ENCODE measurements around the gene WDR53. TPM values are rescaled to one million over a fixed set of nuclear protein-coding genes. Genes with fewer than 3 reads are reported as not detected.
"Not testable (repeated sequence)": the region's sequence is repeated elsewhere in the genome, so short reads cannot be mapped to it uniquely, and the experiment has no call there.

Gene WDR53
- total RNA-seq, 1 experiment from 2014 or later = 6.6 TPM

GRCh38 chr3:196570332-196570731 lies 2.0 kb upstream of the WDR53 start:
- DNase-seq (ENCODE audit: low read depth, low spot score); in situ Hi-C loops (cut with HindIII; ENCODE audit: low pct_unique_long_range_greater_than_20kb, low sequenced_read_pairs): not testable (repeated sequence)

DNA sequence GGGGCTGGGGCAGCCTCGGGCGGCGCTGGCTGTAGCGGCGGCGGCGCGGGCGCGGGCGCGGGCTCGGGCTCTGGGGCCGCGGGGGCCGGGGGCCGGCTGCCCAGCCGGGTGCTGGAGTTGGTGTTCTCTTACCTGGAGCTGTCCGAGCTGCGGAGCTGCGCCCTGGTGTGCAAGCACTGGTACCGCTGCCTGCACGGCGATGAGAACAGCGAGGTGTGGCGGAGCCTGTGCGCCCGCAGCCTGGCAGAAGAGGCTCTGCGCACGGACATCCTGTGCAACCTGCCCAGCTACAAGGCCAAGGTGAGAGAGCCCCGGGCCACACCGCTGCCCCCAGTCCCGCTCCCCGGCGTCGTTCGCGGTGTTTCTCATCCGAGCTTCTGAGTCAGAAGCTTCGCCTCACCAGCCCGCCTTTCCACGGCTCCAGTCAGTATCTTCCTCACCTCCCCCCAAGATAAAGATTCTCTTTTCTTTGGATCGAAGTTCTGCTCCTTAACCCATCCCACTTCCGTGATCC lies 706 bp upstream of the WDR53 start:
- DNase-seq (ENCODE audit: low read depth, low spot score) = peak; percentile 17
- in situ Hi-C loops (cut with HindIII; ENCODE audit: low pct_unique_long_range_greater_than_20kb, low sequenced_read_pairs) = no loop called here

DNA sequence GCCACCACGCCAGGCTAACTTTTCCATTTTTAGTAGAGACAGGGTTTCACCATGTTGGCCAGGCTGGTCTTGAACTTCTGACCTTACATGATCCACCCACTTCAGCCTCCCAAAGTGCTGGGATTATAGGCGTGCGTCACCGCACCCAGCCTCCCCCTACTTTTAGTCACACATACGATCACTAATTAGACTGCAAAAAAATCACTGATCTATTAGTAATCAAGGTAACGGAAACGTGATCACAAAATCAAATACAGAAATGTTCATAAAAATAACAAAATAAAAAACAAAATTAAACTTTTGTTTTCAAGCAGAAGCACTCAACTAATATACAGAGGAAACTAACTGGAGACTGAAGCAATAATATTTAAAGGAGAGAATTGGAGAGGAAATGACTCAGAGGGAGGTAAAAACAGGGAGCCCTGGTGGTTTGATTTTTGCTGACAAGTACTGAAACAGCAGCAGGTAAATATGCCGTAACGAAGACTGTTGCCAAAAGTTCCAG lies 4.6 kb downstream of the WDR53 start:
- in situ Hi-C loops (cut with HindIII; ENCODE audit: low pct_unique_long_range_greater_than_20kb, low sequenced_read_pairs) = no loop called here
- DNase-seq (ENCODE audit: low read depth, low spot score) = no peak

DNA sequence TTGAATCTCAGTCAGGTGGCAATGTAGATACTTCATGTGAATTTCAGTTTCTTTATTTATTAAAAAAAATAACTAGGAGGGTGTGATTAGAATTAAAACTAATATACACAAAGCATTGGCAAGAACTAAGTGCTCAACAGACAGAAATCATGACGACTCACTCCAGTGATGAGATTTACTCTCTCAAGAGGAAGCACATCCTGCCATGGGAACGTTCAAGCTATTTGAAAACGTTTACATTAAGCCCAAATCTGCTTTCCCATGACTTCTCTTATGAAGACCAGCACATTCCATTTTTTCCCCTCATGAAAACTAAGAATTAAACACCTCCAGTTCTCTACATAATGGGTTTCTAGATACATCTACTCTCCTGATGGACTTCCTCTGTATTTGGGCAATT lies 8.5 kb downstream of the WDR53 start:
- in situ Hi-C loops (cut with HindIII; ENCODE audit: low pct_unique_long_range_greater_than_20kb, low sequenced_read_pairs) = no loop called here
- DNase-seq (ENCODE audit: low read depth, low spot score) = no peak

DNA sequence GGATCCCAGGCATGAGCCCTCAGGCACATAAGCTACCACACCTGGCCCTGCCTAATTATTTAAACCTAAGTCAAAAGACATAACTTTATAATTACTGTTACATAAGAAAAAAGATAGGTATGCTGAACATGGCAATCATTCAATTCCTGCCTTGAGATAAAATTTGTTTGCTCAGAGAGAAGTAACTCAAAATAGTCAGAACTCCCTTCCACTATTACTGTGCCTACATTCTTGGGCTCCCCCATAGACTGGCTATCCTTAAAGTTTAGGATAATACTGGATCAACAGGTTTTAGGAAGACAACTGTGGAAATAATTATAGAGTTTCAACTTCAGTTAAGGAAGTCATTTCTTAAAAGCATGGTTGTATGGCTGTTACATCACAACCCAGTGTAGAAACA lies 9.9 kb downstream of the WDR53 start:
- no peak for DNase-seq (ENCODE audit: low read depth, low spot score)
- in situ Hi-C loops (cut with HindIII; ENCODE audit: low pct_unique_long_range_greater_than_20kb, low sequenced_read_pairs) = no loop called here

DNA sequence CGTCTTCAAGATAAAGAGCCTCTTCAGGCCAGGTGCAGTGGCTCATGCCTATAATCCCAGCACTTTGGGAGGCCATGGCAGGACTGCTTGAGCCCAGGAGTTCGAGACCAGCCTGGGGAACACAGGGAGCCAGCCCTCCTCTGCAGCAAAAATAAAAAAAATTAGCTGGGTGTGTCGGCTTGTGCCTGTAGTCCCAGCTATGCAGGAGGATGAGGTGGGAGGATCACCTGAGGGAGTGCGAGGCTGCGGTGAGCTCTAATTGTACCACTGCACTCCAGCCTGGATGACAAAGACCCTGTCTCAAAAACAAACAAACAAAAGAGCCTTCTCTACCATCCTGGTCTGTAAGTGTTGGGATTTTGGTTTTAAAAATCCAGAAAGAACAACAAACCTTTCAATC lies 11.1 kb downstream of the WDR53 start:
- in situ Hi-C loops (cut with HindIII; ENCODE audit: low pct_unique_long_range_greater_than_20kb, low sequenced_read_pairs) = no loop called here

GRCh38 chr3:196555295-196555694 lies 13.1 kb downstream of the WDR53 start:
- in situ Hi-C loops (cut with HindIII; ENCODE audit: low pct_unique_long_range_greater_than_20kb, low sequenced_read_pairs) = no loop called here
- DNase-seq (ENCODE audit: low read depth, low spot score) = no peak

More for the DNA sequence above, 11.1 kb downstream of the WDR53 start:
- DNase-seq (ENCODE audit: low read depth, low spot score) = no peak

GRCh38 chr3:196554205-196554604 lies 14.1 kb downstream of the WDR53 start:
- in situ Hi-C loops (cut with HindIII; ENCODE audit: low pct_unique_long_range_greater_than_20kb, low sequenced_read_pairs) = no loop called here
- no peak for DNase-seq (ENCODE audit: low read depth, low spot score)

DNA sequence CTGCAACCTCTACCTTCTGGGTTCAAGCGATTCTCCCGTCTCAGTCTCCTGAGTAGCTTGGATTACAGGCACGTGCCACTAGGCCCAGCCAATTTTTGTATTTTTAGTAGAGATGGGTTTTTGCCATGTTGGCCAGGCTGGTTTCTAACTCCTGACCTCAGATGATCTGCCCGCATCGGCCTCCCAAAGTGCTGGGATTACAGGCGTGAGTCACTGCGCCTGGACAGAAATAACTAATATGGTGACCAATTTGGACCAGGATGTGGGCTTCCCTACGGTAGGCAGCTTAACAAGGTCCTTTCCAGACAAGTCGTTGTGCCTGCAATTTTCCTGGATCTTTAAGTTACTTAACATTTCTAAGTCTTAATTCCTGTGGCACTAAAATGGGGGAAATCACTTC lies 14.8 kb downstream of the WDR53 start:
- in situ Hi-C loops (cut with HindIII; ENCODE audit: low pct_unique_long_range_greater_than_20kb, low sequenced_read_pairs) = no loop called here
- DNase-seq (ENCODE audit: low read depth, low spot score) = no peak

DNA sequence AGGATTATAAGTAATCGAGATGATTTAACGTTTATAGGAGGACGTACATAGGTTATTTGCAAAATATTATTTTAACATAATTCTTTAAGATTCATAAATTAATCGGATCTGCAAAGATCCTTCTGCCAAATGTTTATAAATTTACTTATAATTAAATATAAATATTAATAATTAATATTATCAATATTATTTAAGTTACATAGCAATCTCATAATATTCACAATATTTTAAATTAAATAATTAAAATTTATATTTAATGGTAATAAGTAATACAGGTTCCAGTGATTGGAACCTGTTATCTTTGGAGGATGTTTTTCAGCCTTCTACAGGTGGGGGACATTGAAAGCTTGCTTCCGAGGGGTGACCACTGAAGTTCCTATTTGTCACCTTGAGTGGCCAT lies 16.1 kb downstream of the WDR53 start:
- in situ Hi-C loops (cut with HindIII; ENCODE audit: low pct_unique_long_range_greater_than_20kb, low sequenced_read_pairs) = no loop called here
- DNase-seq (ENCODE audit: low read depth, low spot score) = no peak

DNA sequence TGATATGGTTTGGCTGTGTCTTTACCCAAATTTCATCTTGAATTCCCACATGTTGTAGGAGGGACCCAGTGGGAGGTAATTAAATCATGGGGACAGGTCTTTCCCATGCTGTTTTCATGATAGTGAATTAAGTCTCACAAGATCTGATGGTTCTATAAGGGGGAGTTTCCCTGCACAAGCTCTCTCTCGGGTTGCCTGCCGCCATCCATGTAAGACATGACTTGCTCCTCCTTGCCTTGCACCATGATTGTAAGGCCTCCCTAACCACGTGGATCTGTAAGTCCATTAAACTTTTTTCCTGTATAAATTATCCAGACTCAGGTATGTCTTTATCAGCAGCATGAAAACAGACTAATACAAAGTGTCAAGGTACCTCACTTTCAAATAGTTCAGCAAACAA lies 18.2 kb downstream of the WDR53 start:
- in situ Hi-C loops (cut with HindIII; ENCODE audit: low pct_unique_long_range_greater_than_20kb, low sequenced_read_pairs); DNase-seq (ENCODE audit: low read depth, low spot score): not testable (repeated sequence)

DNA sequence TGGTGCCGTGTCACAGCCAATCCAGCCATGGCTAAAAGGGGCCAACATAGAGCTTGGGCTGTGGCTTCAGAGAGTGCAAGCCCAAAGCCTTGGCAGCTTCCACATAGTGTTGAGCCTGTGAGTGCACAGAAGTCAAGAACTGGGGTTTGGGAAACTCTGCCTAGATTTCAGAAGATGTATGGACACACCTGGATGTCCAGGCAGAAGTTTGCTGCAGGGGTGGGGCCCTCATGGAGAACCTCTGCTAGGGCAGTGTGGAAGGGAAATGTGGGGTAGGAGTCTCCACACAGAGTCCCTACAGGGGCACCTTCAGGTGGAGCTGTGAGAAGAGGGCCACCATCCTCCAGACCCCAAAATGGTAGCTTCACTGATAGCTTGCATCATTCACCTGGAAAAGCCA lies 19.0 kb downstream of the WDR53 start:
- DNase-seq (ENCODE audit: low read depth, low spot score); in situ Hi-C loops (cut with HindIII; ENCODE audit: low pct_unique_long_range_greater_than_20kb, low sequenced_read_pairs): not testable (repeated sequence)

GRCh38 chr3:196547067-196547466 lies 21.3 kb downstream of the WDR53 start:
- no peak for DNase-seq (ENCODE audit: low read depth, low spot score)
- in situ Hi-C loops (cut with HindIII; ENCODE audit: low pct_unique_long_range_greater_than_20kb, low sequenced_read_pairs) = no loop called here

DNA sequence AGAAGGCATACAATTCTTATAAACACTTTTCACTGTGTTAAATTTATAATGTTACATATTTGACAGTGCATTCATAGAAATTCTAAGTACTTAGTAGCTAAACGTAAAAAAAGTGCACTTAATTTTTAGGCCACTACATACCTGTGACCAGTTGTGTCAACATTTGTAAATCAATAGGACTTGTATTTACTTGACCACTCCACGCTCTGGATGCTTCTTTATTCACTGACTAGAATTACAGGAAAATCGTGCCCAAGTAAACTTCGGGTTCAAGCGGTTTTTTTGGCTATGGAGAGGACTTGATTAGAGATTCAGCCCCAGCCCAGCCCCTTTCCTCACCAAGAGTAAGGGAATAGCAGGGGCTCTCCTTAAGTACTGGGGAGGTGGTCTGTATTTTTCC lies 21.8 kb downstream of the WDR53 start:
- in situ Hi-C loops (cut with HindIII; ENCODE audit: low pct_unique_long_range_greater_than_20kb, low sequenced_read_pairs) = no loop called here
- no peak for DNase-seq (ENCODE audit: low read depth, low spot score)

DNA sequence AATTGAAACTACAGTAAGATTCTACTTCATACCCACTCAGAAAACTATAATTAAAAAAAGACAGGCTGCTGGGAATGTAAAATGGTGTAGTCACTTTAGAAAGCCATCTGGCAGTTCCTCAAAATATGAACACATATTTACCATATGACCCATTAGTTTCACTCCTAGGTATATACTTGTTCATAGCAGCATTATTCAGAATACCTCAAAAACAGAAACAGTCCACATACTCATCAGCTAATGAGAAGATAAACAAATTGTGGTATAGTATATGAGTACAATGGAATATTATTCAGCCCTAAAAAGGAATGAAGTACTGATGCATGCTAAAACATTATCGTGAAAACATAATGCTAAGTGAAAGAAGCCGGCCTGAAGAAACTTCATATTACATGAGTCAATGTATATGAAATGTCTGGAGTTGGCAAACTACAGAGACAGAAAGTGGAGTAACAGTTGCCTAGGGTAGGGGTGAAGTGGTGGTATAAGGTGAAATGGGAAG lies 23.8 kb downstream of the WDR53 start:
- in situ Hi-C loops (cut with HindIII; ENCODE audit: low pct_unique_long_range_greater_than_20kb, low sequenced_read_pairs) = no loop called here
- no peak for DNase-seq (ENCODE audit: low read depth, low spot score)

DNA sequence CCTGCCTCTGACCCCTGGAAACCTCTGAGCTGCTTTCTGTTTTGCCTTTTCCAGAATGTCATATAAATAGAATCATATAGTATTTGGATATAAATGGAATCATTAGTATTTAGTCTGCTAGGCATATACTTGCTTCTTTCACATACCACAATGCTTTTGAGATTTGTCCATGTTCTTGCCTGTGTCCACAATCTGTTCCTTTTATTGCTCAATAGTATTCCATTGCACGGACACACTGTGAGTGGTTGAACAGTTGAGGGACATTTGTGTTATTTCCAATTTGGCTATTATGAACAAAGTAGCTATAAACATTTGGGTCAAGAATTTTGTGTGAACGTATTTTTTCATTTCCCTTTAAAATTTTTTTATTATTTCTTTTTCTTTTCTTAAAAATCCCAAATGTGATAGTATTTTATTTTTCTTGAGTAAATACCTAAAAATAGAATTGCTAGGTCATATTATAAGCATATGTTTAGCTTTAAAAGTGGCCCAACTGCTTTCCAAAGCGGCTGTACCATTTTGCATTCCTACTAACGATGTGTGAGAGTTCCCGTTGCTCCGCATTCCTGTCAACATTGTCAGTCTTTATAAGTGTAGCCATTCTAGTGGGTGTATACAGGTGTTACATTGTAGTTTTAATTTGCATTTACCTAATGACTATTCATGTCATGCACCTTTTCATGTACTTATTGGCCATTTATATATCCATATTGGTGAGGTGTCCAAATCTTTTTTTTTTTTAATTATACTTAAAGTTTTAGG lies 26.5 kb downstream of the WDR53 start:
- in situ Hi-C loops (cut with HindIII; ENCODE audit: low pct_unique_long_range_greater_than_20kb, low sequenced_read_pairs) = no loop called here

DNA sequence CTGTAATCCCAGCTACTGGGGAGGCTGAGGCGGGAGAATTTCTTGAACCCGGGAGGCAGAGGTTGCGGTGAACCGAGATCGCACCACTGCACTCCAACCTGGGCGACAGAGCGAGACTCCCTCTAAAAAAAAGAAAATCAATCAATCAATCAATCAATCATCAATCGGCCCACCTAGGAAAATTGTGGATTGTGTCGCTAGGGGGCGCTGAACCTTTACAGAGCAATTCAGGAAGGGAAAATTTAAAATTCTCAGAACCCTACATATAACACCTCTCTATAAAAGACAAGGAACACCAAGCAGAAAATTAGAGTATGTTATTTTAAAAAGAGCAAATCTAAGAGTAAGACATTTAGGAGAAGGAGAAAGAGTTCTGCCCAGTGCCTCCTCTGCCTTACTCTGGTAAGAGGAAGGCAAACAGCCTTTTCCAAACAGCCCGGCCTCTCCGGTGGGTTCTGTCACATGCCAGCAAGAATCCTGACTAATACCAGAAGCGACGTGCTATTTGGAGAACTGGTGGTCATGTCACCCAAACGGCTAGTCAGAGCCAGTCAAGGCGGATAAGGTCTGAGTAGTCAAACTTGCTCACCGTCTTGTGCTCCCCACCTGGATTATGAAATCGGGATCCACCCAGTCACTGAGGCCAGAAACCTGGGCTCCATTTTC lies 30.9 kb downstream of the WDR53 start:
- DNase-seq (ENCODE audit: low read depth, low spot score) = peak; percentile 19
- in situ Hi-C loops (cut with HindIII; ENCODE audit: low pct_unique_long_range_greater_than_20kb, low sequenced_read_pairs) = no loop called here

More for the DNA sequence above, 26.5 kb downstream of the WDR53 start:
- no peak for DNase-seq (ENCODE audit: low read depth, low spot score)

DNA sequence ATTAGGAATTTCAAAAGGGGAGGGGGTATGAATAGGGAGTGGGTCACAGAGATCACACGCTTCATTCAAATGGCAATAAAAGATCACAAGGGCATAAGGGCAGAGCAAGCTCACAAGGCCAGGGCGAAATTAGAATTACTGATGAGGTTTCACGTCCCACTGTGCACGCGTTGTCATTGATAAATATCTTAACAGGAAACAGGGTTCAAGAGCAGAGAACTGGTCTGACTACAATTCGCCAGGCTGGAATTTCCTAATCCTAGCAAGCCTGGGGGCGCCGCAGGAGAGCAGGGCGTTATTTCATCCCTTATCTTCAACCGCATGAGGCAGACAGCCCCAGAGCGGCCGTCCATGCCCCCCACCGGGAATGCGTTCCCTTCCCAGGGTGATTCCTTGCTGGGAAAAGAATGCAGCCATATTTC lies 35.1 kb downstream of the WDR53 start:
- in situ Hi-C loops (cut with HindIII; ENCODE audit: low pct_unique_long_range_greater_than_20kb, low sequenced_read_pairs) = no loop called here
- DNase-seq (ENCODE audit: low read depth, low spot score) = no peak

DNA sequence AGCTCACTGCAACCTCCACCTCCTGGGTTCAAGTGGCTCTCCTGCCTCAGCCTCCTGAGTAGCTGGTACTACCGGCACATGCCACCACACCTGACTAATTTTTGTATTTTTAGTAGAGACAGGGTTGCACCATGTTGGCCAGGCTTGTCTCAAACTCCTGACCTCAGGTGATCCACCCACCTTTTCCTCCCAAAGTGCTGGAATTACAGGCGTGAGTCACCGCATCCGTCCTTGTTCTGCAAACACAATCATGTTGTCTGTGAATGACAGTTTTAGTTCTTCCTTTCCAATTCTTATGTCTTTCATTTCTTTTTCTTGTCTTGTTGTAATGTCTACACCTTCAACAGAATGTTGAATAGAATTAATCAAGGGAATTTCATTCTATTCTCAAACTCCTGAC lies 36.9 kb downstream of the WDR53 start:
- in situ Hi-C loops (cut with HindIII; ENCODE audit: low pct_unique_long_range_greater_than_20kb, low sequenced_read_pairs) = no loop called here

More for the DNA sequence above, 36.9 kb downstream of the WDR53 start:
- DNase-seq (ENCODE audit: low read depth, low spot score) = no peak

Data from SK-MEL-5 (cell line).